ENCODE measurements around the gene LPP. TPM values are rescaled to one million over a fixed set of nuclear protein-coding genes. Genes with fewer than 3 reads are reported as not detected.

LPP gene
- total RNA-seq (2022) (120 and 147 TPM in 2 replicates), Bru-seq, nascent RNA (percentile 91 among the genes with signal in this experiment), BruChase-seq, experiment 1, labeled RNA remaining after a 2-hour chase (percentile 87 among the genes with signal in this experiment), BruChase-seq, experiment 2, labeled RNA remaining after a 6-hour chase (percentile 88 among the genes with signal in this experiment)
- long read RNA-seq, partial matches to known transcripts = 1 of 21 reads
- long read RNA-seq, other reads (novel, unspliced or antisense) = 20 of 21 reads

- peak in 1 of 2 experiments; percentile 27 for TF ChIP-seq CTCF (IDR thresholded peaks at IDR 0.05; ENCODE audit: insufficient read depth in 1 of 2, low read depth in 1 of 2, low read length in 1 of 2, severe bottlenecking in 1 of 2, unreplicated experiment in 1 of 2)
- Mint-ChIP-seq H3K27me3 (ENCODE audit: insufficient read depth, unreplicated experiment) (no peaks in the 10 kb centered on the region), H3K4me3 (ENCODE audit: unreplicated experiment) (peak within 1 kb of the TSS; percentile 84), H3K36me3 (ENCODE audit: insufficient read depth, unreplicated experiment) (peaks cover 8% of the 10 kb centered on the region), H3K27ac (ENCODE audit: unreplicated experiment) (peak within 1 kb of the TSS; percentile 89), H3K9me3 (ENCODE audit: unreplicated experiment) (no peaks in the 10 kb centered on the region), H3K4me1 (ENCODE audit: low read depth, unreplicated experiment) (peaks cover 48% of the 10 kb centered on the region)
- intact Hi-C loops (cut with micrococcal nuclease; ENCODE audit: unreplicated experiment) = loop anchor here (1.0 to 10.0 kb wide), 3 partner anchors 71 to 801 kb away; no protein-coding TSS in a partner anchor
- no peaks in the 10 kb centered on the region for H3K36me3 ChIP-seq (ENCODE audit: control insufficient read depth, insufficient read depth, low read length)
- H3K4me1 ChIP-seq = peaks cover 66% of the 10 kb centered on the region
- no peaks in the 10 kb centered on the region for H3K9me3 ChIP-seq
- BruUV-seq (replicated peaks) = no TSS peak
- DNase-seq = peak; percentile 79 to 86
- CTCF ChIA-PET = interaction anchor here (0.8 to 2.0 kb wide), 3 partner anchors 89 to 414 kb away, joined by 3 to 8 read pairs (median 3); no protein-coding TSS in a partner anchor
- no peaks in the 10 kb centered on the region for H3K27me3 ChIP-seq (replicated peaks; ENCODE audit: control insufficient read depth, insufficient read depth, low read length)
- POLR2A ChIA-PET = interaction anchor here (0.9 to 3.1 kb wide), 10 partner anchors 17 to 408 kb away, joined by 3 to 36 read pairs (median 8); partner anchors contain the start of gene BCL6
- H3K4me3 ChIP-seq (ENCODE audit: low read depth, low read length) = peak within 1 kb of the TSS; percentile 68
These were observed at the start of gene LPP for GRCh38 chr3:188154014-188154808. TSS of gene LPP (plus strand) at chr3:188154157. CDS start at chr3:188406121, 251,964 bp downstream.

GRCh38 chr3:188106006-188106405 lies 48.0 kb upstream of the LPP start:
- H3K27me3 ChIP-seq (replicated peaks; ENCODE audit: control insufficient read depth, insufficient read depth, low read length) = no peaks in the 10 kb centered on the region
- no TSS peak for BruUV-seq (replicated peaks)
- CTCF ChIA-PET = no interaction called here
- H3K9me3 ChIP-seq = peaks cover 6% of the 10 kb centered on the region; the same call in 1 of the 2 replicates
- Mint-ChIP-seq H3K4me3 (ENCODE audit: unreplicated experiment) (no peak overlapping the region), H3K4me1 (ENCODE audit: low read depth, unreplicated experiment) (peaks cover 18% of the 10 kb centered on the region), H3K27me3 (ENCODE audit: insufficient read depth, unreplicated experiment) (no peaks in the 10 kb centered on the region), H3K9me3 (ENCODE audit: unreplicated experiment) (peaks cover 18% of the 10 kb centered on the region), H3K36me3 (ENCODE audit: insufficient read depth, unreplicated experiment) (no peaks in the 10 kb centered on the region), H3K27ac (ENCODE audit: unreplicated experiment) (no peak overlapping the region)
- H3K36me3 ChIP-seq (ENCODE audit: control insufficient read depth, insufficient read depth, low read length) = no peaks in the 10 kb centered on the region
- no peak for TF ChIP-seq CTCF (IDR thresholded peaks at IDR 0.05; ENCODE audit: insufficient read depth in 1 of 2, low read depth in 1 of 2, low read length in 1 of 2, severe bottlenecking in 1 of 2, unreplicated experiment in 1 of 2)
- no peak for DNase-seq
- intact Hi-C loops (cut with micrococcal nuclease; ENCODE audit: unreplicated experiment) = no loop called here
- POLR2A ChIA-PET = interaction anchor here (0.6 kb wide), 1 partner anchor 136 kb away, joined by 5 read pairs; no protein-coding TSS in a partner anchor
- H3K4me3 ChIP-seq (ENCODE audit: low read depth, low read length) = no peak overlapping the region
- H3K4me1 ChIP-seq = peaks cover 24% of the 10 kb centered on the region

- peaks cover 22% of the 10 kb centered on the region for H3K4me1 Mint-ChIP-seq (ENCODE audit: low read depth, unreplicated experiment)
- no peak for TF ChIP-seq CTCF (IDR thresholded peaks at IDR 0.05; ENCODE audit: insufficient read depth in 1 of 2, low read depth in 1 of 2, low read length in 1 of 2, severe bottlenecking in 1 of 2, unreplicated experiment in 1 of 2)
- H3K4me1 ChIP-seq = peaks cover 26% of the 10 kb centered on the region
- H3K36me3 Mint-ChIP-seq (ENCODE audit: insufficient read depth, unreplicated experiment) = peaks cover 4% of the 10 kb centered on the region
- POLR2A ChIA-PET = interaction anchor here (0.6 kb wide), 2 partner anchors 136 to 212 kb away, joined by 4 to 5 read pairs; no protein-coding TSS in a partner anchor
- peaks cover 14% of the 10 kb centered on the region for H3K9me3 Mint-ChIP-seq (ENCODE audit: unreplicated experiment)
- no peaks in the 10 kb centered on the region for H3K36me3 ChIP-seq (ENCODE audit: control insufficient read depth, insufficient read depth, low read length)
- H3K27me3 Mint-ChIP-seq (ENCODE audit: insufficient read depth, unreplicated experiment) = no peaks in the 10 kb centered on the region
- no peak for DNase-seq
- CTCF ChIA-PET = no interaction called here
- intact Hi-C loops (cut with micrococcal nuclease; ENCODE audit: unreplicated experiment) = no loop called here
- peaks cover 6% of the 10 kb centered on the region; the same call in 1 of the 2 replicates for H3K9me3 ChIP-seq
- BruUV-seq (replicated peaks) = no TSS peak
- H3K4me3 ChIP-seq (ENCODE audit: low read depth, low read length) = no peak overlapping the region
- H3K27me3 ChIP-seq (replicated peaks; ENCODE audit: control insufficient read depth, insufficient read depth, low read length) = no peaks in the 10 kb centered on the region
- no peak overlapping the region for H3K4me3 Mint-ChIP-seq (ENCODE audit: unreplicated experiment)
- H3K27ac Mint-ChIP-seq (ENCODE audit: unreplicated experiment) = no peak overlapping the region
These were observed 47.5 kb upstream of the LPP start for GRCh38 chr3:188106454-188106853.

Measured in Caco-2 (cell line).